WTC11 (cell line): ENCODE results near the gene M6PR. TPM values are rescaled to one million over a fixed set of nuclear protein-coding genes. Genes with fewer than 3 reads are reported as not detected.

Experiments
- ATAC-seq: fragments of 200-7000 bp; cut with Tn5 transposase; 2 replicates; pipeline ENCODE4 v1.10.0; 2021; ENCODE audit warnings: mild to moderate bottlenecking, moderate library complexity
- CTCF ChIA-PET: fragments of 300-600 bp; sonication (Branson Sonifier 250); formaldehyde crosslinking; loops from one replicate; lab custom pipeline; 2021; ENCODE audit warnings: antibody characterized with exemption; lab: Charles Lee
- POLR2A ChIA-PET: fragments of 350-600 bp; sonication (Branson Sonifier 250); formaldehyde crosslinking; loops from one replicate; lab custom pipeline; 2021; ENCODE audit warnings: antibody characterized with exemption; lab: Charles Lee
- DNase-seq: peaks from one replicate; pipeline ENCODE4 v3.0.0; 2021; ENCODE audit warnings: low spot score
- H3K27ac Mint-ChIP-seq: 2 replicates; pipeline ENCODE4 v1.8.0; 2021; ENCODE audit warnings: mixed read lengths
- H3K27me3 Mint-ChIP-seq: 2 replicates; pipeline ENCODE4 v1.8.0; 2021; ENCODE audit warnings: low read depth, mild to moderate bottlenecking, moderate library complexity, mixed read lengths
- H3K36me3 Mint-ChIP-seq: 2 replicates; pipeline ENCODE4 v1.8.0; 2021; ENCODE audit warnings: mixed read lengths
- H3K4me1 Mint-ChIP-seq: 2 replicates; pipeline ENCODE4 v1.8.0; 2022; ENCODE audit warnings: mixed read lengths
- H3K4me3 Mint-ChIP-seq: 2 replicates; pipeline ENCODE4 v1.8.0; 2021; ENCODE audit warnings: mild to moderate bottlenecking, moderate library complexity, mixed read lengths
- H3K9me3 Mint-ChIP-seq: 2 replicates; pipeline ENCODE4 v1.8.0; 2021; ENCODE audit warnings: mixed read lengths
- AR ChIP-seq: fragments of 250-450 bp; sonication (Bioruptor Pico); IDR thresholded peaks from 2 replicates; pipeline ENCODE4 v1.9.0; 2021; ENCODE audit warnings: mild to moderate bottlenecking
- E2F4 ChIP-seq: sonication (generic); formaldehyde crosslinking; IDR thresholded peaks from 2 replicates; pipeline ENCODE4 v1.8.1; 2022; ENCODE audit warnings: low read depth, mild to moderate bottlenecking, moderate library complexity, missing genetic modification reagents, borderline replicate concordance
- E2F5 ChIP-seq: sonication (generic); formaldehyde crosslinking; IDR thresholded peaks from 2 replicates; pipeline ENCODE4 v1.8.1; 2022; ENCODE audit warnings: mild to moderate bottlenecking, moderate library complexity, missing genetic modification reagents
- ETV6 ChIP-seq: sonication (generic); formaldehyde crosslinking; IDR thresholded peaks from 2 replicates; pipeline ENCODE4 v1.8.1; 2022; ENCODE audit warnings: mild to moderate bottlenecking, missing genetic modification reagents
- HMGXB4 ChIP-seq: sonication (generic); formaldehyde crosslinking; IDR thresholded peaks from 2 replicates; pipeline ENCODE4 v1.8.1; 2023; ENCODE audit warnings: mild to moderate bottlenecking, moderate library complexity, missing genetic modification reagents
- NR1H2 ChIP-seq: sonication (generic); formaldehyde crosslinking; IDR thresholded peaks from 2 replicates; pipeline ENCODE4 v1.9.0; 2021; ENCODE audit warnings: mild to moderate bottlenecking, moderate library complexity, missing genetic modification reagents
- NR2C2 ChIP-seq: sonication (generic); formaldehyde crosslinking; IDR thresholded peaks from 2 replicates; pipeline ENCODE4 v1.8.0; 2022; ENCODE audit warnings: mild to moderate bottlenecking, missing genetic modification reagents
- OVOL2 ChIP-seq: fragments of 250-450 bp; sonication (Bioruptor Pico); IDR thresholded peaks from 2 replicates; pipeline ENCODE4 v1.9.0; 2021; ENCODE audit warnings: mild to moderate bottlenecking, borderline replicate concordance
- TEAD4 ChIP-seq: sonication (generic); formaldehyde crosslinking; IDR thresholded peaks from 2 replicates; pipeline ENCODE4 v1.8.0; 2022; ENCODE audit warnings: mild to moderate bottlenecking, missing genetic modification reagents
- ZNF138 ChIP-seq: sonication (generic); formaldehyde crosslinking; conservative IDR thresholded peaks from 2 replicates; pipeline ENCODE4 v1.8.1; 2022; ENCODE audit warnings: mild to moderate bottlenecking, moderate library complexity, missing genetic modification reagents
- ZNF317 ChIP-seq: sonication (generic); formaldehyde crosslinking; IDR thresholded peaks from 2 replicates; pipeline ENCODE4 v1.8.1; 2023; ENCODE audit warnings: low read depth, mild to moderate bottlenecking, moderate library complexity, missing genetic modification reagents, borderline replicate concordance
- total RNA-seq: library from RNA; stranded (reverse); gene quantifications from 3 replicates; pipeline ENCODE4 v1.2.3, GENCODE V29; 2021
- TF ChIP-seq, protein P1 (sequence below): fragments of 200-600 bp; IDR thresholded peaks from 2 replicates; pipeline ENCODE4 v1.8.0; 2022; ENCODE audit warnings: antibody characterized with exemption
- TF ChIP-seq, protein P2 (sequence below): sonication (generic); formaldehyde crosslinking; IDR thresholded peaks from 2 replicates; pipeline ENCODE4 v1.8.0; 2023; ENCODE audit warnings: missing genetic modification reagents, mild to moderate bottlenecking, borderline replicate concordance
- TF ChIP-seq, protein P3 (sequence below): fragments of 250-450 bp; sonication (Bioruptor Pico); IDR thresholded peaks from 2 replicates; pipeline ENCODE4 v1.9.0; 2021; ENCODE audit warnings: mild to moderate bottlenecking

The M6PR gene
- total RNA-seq, 1 experiment from 2014 or later: 139 TPM

- peak; percentile 68; the same call in 1 of the 2 replicates for TF ChIP-seq E2F5 (CRISPR knock-in tag)
- TF ChIP-seq ETV6 (CRISPR knock-in tag): peak; percentile 60; the same call in 1 of the 2 replicates
- TF ChIP-seq, protein P1, sequence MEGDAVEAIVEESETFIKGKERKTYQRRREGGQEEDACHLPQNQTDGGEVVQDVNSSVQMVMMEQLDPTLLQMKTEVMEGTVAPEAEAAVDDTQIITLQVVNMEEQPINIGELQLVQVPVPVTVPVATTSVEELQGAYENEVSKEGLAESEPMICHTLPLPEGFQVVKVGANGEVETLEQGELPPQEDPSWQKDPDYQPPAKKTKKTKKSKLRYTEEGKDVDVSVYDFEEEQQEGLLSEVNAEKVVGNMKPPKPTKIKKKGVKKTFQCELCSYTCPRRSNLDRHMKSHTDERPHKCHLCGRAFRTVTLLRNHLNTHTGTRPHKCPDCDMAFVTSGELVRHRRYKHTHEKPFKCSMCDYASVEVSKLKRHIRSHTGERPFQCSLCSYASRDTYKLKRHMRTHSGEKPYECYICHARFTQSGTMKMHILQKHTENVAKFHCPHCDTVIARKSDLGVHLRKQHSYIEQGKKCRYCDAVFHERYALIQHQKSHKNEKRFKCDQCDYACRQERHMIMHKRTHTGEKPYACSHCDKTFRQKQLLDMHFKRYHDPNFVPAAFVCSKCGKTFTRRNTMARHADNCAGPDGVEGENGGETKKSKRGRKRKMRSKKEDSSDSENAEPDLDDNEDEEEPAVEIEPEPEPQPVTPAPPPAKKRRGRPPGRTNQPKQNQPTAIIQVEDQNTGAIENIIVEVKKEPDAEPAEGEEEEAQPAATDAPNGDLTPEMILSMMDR: no peak
- no peak; the same call in 1 of the 2 replicates for TF ChIP-seq ZNF138
- no peak for TF ChIP-seq E2F4 (CRISPR knock-in tag)
- TF ChIP-seq, protein P2, sequence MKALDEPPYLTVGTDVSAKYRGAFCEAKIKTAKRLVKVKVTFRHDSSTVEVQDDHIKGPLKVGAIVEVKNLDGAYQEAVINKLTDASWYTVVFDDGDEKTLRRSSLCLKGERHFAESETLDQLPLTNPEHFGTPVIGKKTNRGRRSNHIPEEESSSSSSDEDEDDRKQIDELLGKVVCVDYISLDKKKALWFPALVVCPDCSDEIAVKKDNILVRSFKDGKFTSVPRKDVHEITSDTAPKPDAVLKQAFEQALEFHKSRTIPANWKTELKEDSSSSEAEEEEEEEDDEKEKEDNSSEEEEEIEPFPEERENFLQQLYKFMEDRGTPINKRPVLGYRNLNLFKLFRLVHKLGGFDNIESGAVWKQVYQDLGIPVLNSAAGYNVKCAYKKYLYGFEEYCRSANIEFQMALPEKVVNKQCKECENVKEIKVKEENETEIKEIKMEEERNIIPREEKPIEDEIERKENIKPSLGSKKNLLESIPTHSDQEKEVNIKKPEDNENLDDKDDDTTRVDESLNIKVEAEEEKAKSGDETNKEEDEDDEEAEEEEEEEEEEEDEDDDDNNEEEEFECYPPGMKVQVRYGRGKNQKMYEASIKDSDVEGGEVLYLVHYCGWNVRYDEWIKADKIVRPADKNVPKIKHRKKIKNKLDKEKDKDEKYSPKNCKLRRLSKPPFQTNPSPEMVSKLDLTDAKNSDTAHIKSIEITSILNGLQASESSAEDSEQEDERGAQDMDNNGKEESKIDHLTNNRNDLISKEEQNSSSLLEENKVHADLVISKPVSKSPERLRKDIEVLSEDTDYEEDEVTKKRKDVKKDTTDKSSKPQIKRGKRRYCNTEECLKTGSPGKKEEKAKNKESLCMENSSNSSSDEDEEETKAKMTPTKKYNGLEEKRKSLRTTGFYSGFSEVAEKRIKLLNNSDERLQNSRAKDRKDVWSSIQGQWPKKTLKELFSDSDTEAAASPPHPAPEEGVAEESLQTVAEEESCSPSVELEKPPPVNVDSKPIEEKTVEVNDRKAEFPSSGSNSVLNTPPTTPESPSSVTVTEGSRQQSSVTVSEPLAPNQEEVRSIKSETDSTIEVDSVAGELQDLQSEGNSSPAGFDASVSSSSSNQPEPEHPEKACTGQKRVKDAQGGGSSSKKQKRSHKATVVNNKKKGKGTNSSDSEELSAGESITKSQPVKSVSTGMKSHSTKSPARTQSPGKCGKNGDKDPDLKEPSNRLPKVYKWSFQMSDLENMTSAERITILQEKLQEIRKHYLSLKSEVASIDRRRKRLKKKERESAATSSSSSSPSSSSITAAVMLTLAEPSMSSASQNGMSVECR (CRISPR knock-in tag): 0 out of 2 replicates have a peak, but pooled peaks have one; percentile 71
- no peak for TF ChIP-seq NR1H2 (CRISPR knock-in tag)
- TF ChIP-seq ZNF317 (CRISPR knock-in tag): no peak
- no peak for TF ChIP-seq AR (CRISPR knock-in tag)
These were observed at the start of gene M6PR (continued) for GRCh38 chr12:8949342-8950220.

GRCh38 chr12:8996682-8997405, 47.4 kb upstream of the M6PR start:
- DNase-seq: no peak
- ChIA-PET POLR2A (no interaction called here), CTCF (no interaction called here)
- Mint-ChIP-seq H3K27ac (peak overlapping the region; percentile 62), H3K4me1 (peaks cover 9% of the 10 kb centered on the region), H3K27me3 (no peaks in the 10 kb centered on the region), H3K9me3 (peaks cover 5% of the 10 kb centered on the region), H3K4me3 (no peak overlapping the region), H3K36me3 (peaks cover 4% of the 10 kb centered on the region; the same call in 1 of the 2 replicates)
- no peak for ATAC-seq
- TF ChIP-seq, protein P2 (CRISPR knock-in tag): no peak
- no peak for TF ChIP-seq OVOL2
- TF ChIP-seq NR2C2: no peak
- TF ChIP-seq TEAD4: no peak
- TF ChIP-seq, protein P3, sequence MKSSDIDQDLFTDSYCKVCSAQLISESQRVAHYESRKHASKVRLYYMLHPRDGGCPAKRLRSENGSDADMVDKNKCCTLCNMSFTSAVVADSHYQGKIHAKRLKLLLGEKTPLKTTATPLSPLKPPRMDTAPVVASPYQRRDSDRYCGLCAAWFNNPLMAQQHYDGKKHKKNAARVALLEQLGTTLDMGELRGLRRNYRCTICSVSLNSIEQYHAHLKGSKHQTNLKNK (CRISPR knock-in tag): no peak
- no peak for TF ChIP-seq HMGXB4 (CRISPR knock-in tag)
